Measurements from ENCODE around the gene NCKAP1. TPM values are rescaled to one million over a fixed set of nuclear protein-coding genes. Genes with fewer than 3 reads are reported as not detected.
"Not testable (repeated sequence)": the region's sequence is repeated elsewhere in the genome, so short reads cannot be mapped to it uniquely, and the experiment has no call there.

NCKAP1 gene
- total RNA-seq, 1 donor: 236 TPM

DNA sequence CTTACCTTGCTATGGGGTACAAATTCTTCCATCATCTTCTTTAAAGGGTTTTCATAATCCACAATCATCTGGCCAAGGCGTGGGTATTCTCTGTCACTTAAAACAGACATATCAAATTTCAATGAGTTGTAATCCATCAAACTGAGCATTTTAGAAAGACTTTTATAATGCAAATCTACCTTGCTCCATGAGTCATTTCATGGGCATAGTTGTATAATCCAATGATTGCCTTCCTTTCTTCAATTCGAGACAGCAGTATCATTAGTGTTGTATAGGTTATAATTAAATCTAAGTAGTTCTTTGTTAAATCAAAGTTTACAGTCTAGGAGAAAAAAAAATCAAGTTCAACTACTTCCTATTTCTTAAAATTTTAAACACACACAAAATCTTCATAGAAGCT lies 36.3 kb downstream of the NCKAP1 start:
- DNase-seq (ENCODE audit: low read depth): no peak
- H3K4me3 ChIP-seq (ENCODE audit: low read depth, low read length): no peak overlapping the region
- TF ChIP-seq, protein P1, sequence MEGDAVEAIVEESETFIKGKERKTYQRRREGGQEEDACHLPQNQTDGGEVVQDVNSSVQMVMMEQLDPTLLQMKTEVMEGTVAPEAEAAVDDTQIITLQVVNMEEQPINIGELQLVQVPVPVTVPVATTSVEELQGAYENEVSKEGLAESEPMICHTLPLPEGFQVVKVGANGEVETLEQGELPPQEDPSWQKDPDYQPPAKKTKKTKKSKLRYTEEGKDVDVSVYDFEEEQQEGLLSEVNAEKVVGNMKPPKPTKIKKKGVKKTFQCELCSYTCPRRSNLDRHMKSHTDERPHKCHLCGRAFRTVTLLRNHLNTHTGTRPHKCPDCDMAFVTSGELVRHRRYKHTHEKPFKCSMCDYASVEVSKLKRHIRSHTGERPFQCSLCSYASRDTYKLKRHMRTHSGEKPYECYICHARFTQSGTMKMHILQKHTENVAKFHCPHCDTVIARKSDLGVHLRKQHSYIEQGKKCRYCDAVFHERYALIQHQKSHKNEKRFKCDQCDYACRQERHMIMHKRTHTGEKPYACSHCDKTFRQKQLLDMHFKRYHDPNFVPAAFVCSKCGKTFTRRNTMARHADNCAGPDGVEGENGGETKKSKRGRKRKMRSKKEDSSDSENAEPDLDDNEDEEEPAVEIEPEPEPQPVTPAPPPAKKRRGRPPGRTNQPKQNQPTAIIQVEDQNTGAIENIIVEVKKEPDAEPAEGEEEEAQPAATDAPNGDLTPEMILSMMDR (IDR thresholded peaks at IDR 0.05; ENCODE audit: insufficient read depth, low read depth, low read length): no peak

DNA sequence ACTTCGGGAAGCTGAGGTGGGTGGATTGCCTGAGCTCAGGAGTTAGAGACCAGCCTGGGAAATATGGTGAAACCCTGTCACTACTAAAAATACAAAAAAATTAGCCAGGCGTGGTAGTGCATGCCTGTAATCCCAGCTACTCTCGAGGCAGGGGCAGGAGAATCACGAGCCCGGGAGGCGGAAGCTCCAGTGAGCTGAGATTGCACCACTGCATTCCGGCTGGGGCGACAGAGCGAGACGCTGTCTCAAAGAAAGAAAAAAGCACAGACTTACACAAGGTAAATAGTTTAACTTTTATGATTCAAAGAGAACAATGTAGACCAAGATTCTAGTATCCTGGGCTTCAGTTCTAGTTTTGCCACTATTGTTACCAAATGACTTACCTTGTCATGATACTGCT lies 37.4 kb downstream of the NCKAP1 start:
- peak; percentile 4 for DNase-seq (ENCODE audit: low read depth)
- TF ChIP-seq, protein P1 (IDR thresholded peaks at IDR 0.05; ENCODE audit: insufficient read depth, low read depth, low read length): no peak

DNA sequence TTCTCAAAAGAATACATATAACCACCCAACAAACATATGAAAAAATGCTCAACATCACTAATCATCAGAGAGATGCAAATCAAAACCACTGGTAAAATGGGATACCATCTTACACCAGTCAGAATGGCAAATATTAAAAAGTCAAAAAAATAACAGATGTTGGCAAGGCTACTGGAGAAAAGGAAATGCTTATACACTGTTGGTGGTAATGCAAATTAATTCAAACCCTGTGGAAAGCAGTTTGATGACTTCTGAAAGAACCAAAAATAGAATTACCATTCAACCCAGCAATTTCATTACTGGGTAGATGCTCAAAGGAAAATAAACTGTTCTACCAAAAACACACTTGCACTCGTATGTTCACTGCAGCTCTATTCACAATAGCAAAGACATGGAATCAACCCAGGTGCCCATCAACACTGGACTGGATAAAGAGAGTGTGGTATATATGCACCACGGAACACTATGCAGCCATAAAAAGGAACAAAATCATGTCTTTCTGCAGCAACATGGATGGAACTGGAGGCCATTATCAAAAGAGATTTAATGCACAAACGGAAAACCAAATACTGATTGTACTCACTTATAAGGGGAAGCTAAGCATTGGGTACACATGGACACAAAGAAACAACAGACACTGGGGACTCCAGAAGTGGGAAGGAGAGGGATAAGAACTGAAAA lies 38.8 kb downstream of the NCKAP1 start:
- DNase-seq (ENCODE audit: low read depth): no peak
- H3K4me3 ChIP-seq (ENCODE audit: low read depth, low read length): no peak overlapping the region
- TF ChIP-seq, protein P1 (IDR thresholded peaks at IDR 0.05; ENCODE audit: insufficient read depth, low read depth, low read length): no peak

More for the DNA sequence above, 37.4 kb downstream of the NCKAP1 start:
- H3K4me3 ChIP-seq (ENCODE audit: low read depth, low read length): no peak overlapping the region

DNA sequence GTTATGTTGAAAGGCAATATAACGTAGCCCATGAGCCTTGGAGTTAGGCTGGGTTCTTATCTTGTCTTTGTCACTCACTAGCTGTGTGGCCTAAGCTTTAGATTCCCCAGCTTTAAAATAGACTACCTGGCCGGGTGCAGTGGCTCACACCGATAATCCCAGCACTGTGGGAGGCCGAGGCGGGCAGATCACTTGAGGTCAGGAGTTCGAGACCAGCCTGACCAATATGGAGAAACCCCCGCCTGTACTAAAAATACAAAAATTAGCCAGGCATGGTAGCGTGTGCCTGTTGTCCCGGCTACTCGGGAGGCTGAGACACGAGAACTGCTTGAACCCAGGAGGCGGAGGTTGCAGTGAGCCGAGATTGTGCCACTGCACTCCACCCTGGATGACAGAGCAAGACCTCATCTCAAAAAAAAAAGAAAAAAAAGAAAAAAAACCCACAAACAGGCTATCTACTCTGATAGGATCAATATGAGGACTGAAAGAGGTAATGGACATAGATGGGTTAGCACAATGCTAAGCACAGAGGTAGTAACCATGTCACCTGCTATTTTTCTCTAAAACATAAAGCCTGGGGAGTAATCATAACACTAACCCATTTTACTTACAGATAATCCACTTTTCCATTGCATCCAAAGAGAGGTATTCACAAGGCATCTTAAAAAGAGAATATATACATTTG lies 43.9 kb downstream of the NCKAP1 start:
- H3K4me3 ChIP-seq (ENCODE audit: low read depth, low read length): no peak overlapping the region
- TF ChIP-seq, protein P1 (IDR thresholded peaks at IDR 0.05; ENCODE audit: insufficient read depth, low read depth, low read length): no peak
- DNase-seq (ENCODE audit: low read depth): no peak

DNA sequence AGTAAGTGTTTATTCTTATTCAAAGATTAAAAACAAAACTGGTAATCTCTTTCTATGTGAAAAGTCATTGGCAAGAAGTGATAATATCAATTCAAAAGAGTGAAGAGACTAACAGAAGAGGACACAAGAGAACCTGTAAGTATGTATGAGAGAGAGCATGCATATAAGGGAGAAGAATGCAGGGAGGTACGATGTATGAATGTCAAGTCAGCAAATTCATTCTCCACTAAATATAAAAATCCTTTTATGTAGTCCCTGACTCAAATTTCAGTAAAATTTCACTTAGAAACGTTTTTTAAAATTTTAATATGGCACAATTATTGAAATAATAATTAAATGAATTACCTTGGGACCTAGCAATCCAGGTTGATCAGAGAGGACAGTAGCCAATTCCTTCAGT lies 55.3 kb downstream of the NCKAP1 start:
- no peak overlapping the region for H3K4me3 ChIP-seq (ENCODE audit: low read depth, low read length)
- no peak for DNase-seq (ENCODE audit: low read depth)
- TF ChIP-seq, protein P1 (IDR thresholded peaks at IDR 0.05; ENCODE audit: insufficient read depth, low read depth, low read length): no peak

DNA sequence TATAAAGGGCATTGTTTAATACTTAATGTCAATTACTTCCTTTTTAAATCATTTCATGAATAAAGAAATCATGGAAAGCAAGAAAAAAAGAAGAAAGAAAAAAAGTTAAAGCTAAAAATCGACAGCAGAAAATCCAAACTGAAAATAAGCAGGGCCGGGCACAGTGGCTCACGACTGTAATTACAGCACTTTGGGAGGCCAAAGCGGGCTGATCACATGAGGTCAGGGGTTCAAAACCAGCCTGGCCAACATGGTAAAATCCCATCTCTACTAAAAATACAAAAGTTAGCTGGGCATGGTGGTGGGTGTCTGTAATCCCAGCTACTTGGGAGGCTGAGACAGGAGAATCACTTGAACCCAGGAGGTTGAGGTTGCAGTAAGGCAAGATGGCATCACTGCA lies 56.8 kb downstream of the NCKAP1 start:
- H3K4me3 ChIP-seq (ENCODE audit: low read depth, low read length); DNase-seq (ENCODE audit: low read depth): not testable (repeated sequence)

DNA sequence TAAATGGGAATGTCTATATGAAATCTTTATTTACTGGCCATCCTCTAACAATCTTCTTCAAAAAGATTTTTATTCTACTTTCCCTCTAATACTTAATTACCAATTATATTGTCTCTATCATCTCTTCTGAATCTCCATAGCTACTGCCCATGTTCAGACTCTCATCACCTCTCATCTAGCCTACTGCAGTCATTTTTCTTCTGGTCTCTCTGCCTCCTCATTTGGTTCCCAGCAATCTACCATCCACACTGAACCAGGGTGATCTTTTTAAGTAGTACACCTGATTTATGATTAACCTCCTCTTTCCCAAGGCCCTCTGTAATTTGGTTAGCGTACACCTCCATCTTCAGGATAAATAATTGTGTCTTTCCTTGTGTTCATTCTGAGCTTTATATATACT lies 57.6 kb downstream of the NCKAP1 start:
- TF ChIP-seq, protein P1 (IDR thresholded peaks at IDR 0.05; ENCODE audit: insufficient read depth, low read depth, low read length): no peak
- no peak overlapping the region for H3K4me3 ChIP-seq (ENCODE audit: low read depth, low read length)
- DNase-seq (ENCODE audit: low read depth): no peak

All from fibroblast of villous mesenchyme (primary cell).